Measurements from ENCODE around the gene ETV5. TPM values are rescaled to one million over a fixed set of nuclear protein-coding genes. Genes with fewer than 3 reads are reported as not detected.

Gene ETV5
- total and polyA plus RNA-seq, 9 of the 15 experiments (the other 6 are each of a cell fraction or from before 2014, with no cell fraction given) = 9.2 to 25.9 (median 15.9) TPM

GRCh38 chr3:186044968-186045367 is 63.9 kb downstream of the ETV5 start (continued):
- TF ChIP-seq UBTF (IDR thresholded peaks at IDR 0.05; ENCODE audit: borderline replicate concordance in 1 of 2, low read depth in 2 of 2, low read length in 2 of 2) (no peak), ZNF436 (CRISPR knock-in tag; IDR thresholded peaks at IDR 0.05) (no peak), ATF4 (CRISPR knock-in tag; IDR thresholded peaks at IDR 0.05) (no peak), ZSCAN32 (CRISPR knock-in tag; IDR thresholded peaks at IDR 0.05) (no peak), SRSF7 (optimal IDR thresholded peaks at IDR 0.05; ENCODE audit: low read depth, low read length) (no peak), ZNF316 (IDR thresholded peaks at IDR 0.05) (no peak), NCOR1 (IDR thresholded peaks at IDR 0.05) (peak; percentile 44; the same call in 1 of the 2 replicates), DMBX1 (CRISPR knock-in tag; IDR thresholded peaks at IDR 0.05; ENCODE audit: borderline replicate concordance) (no peak), CREB1 (IDR thresholded peaks at IDR 0.05) (no peak), CREB1 (CRISPR knock-in tag; IDR thresholded peaks at IDR 0.05) (no peak), DDX20 (tag; IDR thresholded peaks at IDR 0.05; ENCODE audit: low read depth) (no peak), GABPA (tag; conservative IDR thresholded peaks at IDR 0.05; ENCODE audit: low read depth) (no peak), HMG20A (CRISPR knock-in tag; conservative IDR thresholded peaks at IDR 0.05) (no peak), NFRKB (IDR thresholded peaks at IDR 0.05; ENCODE audit: low read depth) (no peak)

Data from K562 (cell line).